Peyer's patch (tissue), 4 donors: ENCODE measurements around the gene MRPS7.

Source experiments
- POLR2A ChIP-seq, 2 donors: fragments of 450-650 bp; IDR thresholded peaks; one replicate each; pipeline ENCODE4 v1.5.1; 2017; ENCODE audit warnings: antibody characterized with exemption in 2 of 2, mild to moderate bottlenecking in 2 of 2, moderate library complexity in 2 of 2
- TF ChIP-seq, protein P1 (sequence below), 6 experiments: fragments of 450-650 bp in 4 of 6; fragments of 200-600 bp in 2 of 6; sonication (generic) in 1 of 6; IDR thresholded peaks; one replicate each; pipeline ENCODE4 v1.5.1; 2017 to 2019; ENCODE audit warnings: antibody characterized with exemption in 6 of 6, mild to moderate bottlenecking in 3 of 6, moderate library complexity in 1 of 6

- TF ChIP-seq, protein P1, sequence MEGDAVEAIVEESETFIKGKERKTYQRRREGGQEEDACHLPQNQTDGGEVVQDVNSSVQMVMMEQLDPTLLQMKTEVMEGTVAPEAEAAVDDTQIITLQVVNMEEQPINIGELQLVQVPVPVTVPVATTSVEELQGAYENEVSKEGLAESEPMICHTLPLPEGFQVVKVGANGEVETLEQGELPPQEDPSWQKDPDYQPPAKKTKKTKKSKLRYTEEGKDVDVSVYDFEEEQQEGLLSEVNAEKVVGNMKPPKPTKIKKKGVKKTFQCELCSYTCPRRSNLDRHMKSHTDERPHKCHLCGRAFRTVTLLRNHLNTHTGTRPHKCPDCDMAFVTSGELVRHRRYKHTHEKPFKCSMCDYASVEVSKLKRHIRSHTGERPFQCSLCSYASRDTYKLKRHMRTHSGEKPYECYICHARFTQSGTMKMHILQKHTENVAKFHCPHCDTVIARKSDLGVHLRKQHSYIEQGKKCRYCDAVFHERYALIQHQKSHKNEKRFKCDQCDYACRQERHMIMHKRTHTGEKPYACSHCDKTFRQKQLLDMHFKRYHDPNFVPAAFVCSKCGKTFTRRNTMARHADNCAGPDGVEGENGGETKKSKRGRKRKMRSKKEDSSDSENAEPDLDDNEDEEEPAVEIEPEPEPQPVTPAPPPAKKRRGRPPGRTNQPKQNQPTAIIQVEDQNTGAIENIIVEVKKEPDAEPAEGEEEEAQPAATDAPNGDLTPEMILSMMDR (IDR thresholded peaks at IDR 0.05), result no peak
- TF ChIP-seq POLR2A (IDR thresholded peaks at IDR 0.05), result no peak
Measured at GRCh38 chr17:75301049-75301448, 39.4 kb downstream of the MRPS7 start.
